Subcutaneous adipose tissue (tissue), 4 donors: ENCODE measurements around the gene CLDN16. TPM values are rescaled to one million over a fixed set of nuclear protein-coding genes. Genes with fewer than 3 reads are reported as not detected.

Experiments used
- CTCF ChIP-seq: fragments of 450-650 bp; IDR thresholded peaks from one replicate; pipeline ENCODE4 v1.5.1; 2016; ENCODE audit warnings: low read depth, mild to moderate bottlenecking, control low read depth, antibody characterized with exemption, moderate library complexity
- total RNA-seq, 4 donors: library from RNA; depleted of rRNA; stranded (reverse); fragments of >200 nt; gene quantifications; one replicate each; pipeline ENCODE4 v1.1.0, GENCODE V29; 2016

The CLDN16 gene
- total RNA-seq, 4 donors from 2014 or later: 1.2 TPM; not detected in 3

- TF ChIP-seq CTCF: no peak
These were observed 61.8 kb downstream of the CLDN16 start, which contains the start of gene TMEM207 for GRCh38 chr3:190449801-190450200. Gene TMEM207 (minus strand): TSS chr3:190449901. CDS start chr3:190449809, 92 bp downstream.

GRCh38 chr3:190455828-190456227 lies 67.9 kb downstream of the CLDN16 start:
- no peak for TF ChIP-seq CTCF

GRCh38 chr3:190456770-190457169 lies 68.8 kb downstream of the CLDN16 start:
- TF ChIP-seq CTCF: no peak

GRCh38 chr3:190458040-190458439 lies 70.1 kb downstream of the CLDN16 start:
- no peak for TF ChIP-seq CTCF

Other genes starting within 250 kb of the CLDN16 start
- 1 to 10 TPM in 2 of 4 donors, under 1 TPM in 1, not detected in 1; 0.34 to 6.2 (median 1.3) TPM for gene CLDN1, start 65.7 kb upstream of the CLDN16 start, total RNA-seq
- gene TMEM207, start 61.7 kb downstream of the CLDN16 start, total RNA-seq: not detected
- 10 to 100 TPM in 2 of 4 donors, 1 to 10 TPM in 2; 4.7 to 18.9 (median 9.7) TPM for gene IL1RAP, start 125.9 kb downstream of the CLDN16 start, total RNA-seq